Fibroblast of skin of back (primary cell): ENCODE results near the gene GALNT9.

Experiments
- DNase-seq: peaks from one replicate; pipeline ENCODE4 v3.0.0-alpha.2; 2013

The GALNT9 gene

DNA sequence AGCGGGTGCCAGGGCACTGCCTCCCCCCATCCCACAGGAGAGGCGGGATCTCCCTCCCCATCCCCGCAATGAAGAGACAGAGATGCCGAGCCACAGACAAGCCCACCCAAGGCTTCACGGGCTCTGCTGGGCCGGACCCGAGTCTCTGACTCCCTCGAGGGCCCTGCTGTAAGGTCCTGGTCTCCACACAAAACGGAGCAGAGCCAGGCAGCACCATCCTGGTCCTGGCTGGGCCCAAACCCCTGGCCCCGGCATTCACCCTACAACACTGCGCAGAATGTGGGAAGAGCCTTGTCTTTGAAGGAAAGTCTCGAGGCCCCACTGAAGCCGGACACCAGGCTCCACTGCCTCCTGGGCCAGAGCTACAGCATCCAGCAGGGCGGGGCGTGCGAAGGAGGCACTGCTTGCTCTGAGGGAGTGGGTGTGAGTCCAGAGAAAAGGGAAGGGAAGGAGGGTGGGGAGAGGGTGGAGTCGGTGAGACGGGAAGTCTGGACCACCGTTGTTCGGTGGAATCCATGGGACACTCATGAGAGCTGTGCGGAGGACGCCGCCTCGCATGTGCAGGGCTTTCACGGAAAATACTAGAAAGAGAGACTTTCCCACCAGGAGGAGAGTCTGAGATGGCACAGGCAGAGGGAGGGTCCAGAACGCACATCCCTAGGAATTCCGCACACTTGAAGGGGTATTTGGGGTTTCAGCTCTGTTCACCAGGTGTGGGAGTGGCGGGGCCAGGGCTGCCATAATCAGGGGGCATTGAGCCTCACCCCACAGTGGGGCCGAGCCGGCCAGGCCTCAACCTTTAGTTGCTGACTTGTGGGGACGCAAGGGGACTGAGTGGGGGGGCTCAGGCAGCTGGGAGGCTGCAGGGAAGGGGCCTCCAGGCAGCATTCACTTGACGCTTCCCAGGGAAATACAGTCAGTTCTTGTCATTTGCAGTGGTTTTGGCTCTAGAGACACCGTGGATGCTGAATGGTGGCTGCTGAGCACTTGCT is 36.8 kb downstream of the GALNT9 start:
- DNase-seq, result no peak

DNA sequence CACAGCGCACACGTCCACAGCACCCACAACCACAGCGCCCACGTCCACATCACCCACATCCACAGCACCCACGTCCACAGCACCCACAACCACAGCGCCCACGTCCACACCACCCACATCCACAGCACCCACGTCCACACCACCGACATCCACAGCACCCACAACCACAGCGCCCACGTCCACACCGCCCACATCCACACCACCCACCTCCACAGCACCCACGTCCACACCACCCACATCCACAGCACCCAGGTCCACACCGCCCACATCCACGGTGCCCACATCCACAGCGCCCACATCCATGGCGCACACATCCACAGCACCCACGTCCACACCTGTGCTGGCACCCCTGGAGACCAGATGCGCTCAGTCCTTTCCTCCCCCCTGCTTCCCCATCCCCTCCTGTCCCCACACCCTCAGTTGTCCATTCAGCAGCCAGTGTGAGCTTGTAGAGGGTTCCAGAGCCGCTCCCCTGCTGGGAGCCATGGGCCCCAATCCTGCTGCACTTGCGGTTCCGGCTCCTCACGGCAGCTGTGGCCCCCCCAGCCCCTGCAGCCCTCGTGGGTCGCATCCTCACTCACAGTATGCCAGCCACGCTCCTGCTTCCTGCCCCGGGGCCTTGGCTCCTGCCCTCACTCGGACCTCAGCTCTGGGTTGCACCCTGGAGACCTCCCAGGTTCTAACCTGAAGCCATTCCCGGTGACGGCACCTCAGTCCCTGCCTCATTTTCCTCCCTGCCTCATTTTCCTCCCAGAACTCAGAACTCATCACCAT is 37.8 kb downstream of the GALNT9 start:
- DNase-seq, result no peak

DNA sequence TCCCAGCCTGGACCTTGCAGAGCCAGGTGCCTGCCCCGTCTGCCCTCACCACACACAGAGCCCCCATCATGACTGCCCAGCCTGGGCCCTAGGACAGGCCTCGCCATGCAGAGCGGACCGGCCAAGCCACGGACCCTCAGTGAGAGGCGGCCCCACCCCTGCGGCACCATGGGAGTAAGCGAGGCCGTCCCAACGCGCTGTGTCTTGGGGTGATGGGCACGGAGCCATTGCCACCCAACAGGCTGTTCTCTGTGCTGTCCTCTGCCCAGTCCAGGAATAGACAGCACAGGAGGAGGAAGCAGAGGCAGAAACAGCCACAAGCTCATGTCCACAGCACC is 39.2 kb downstream of the GALNT9 start:
- DNase-seq, result no peak

DNA sequence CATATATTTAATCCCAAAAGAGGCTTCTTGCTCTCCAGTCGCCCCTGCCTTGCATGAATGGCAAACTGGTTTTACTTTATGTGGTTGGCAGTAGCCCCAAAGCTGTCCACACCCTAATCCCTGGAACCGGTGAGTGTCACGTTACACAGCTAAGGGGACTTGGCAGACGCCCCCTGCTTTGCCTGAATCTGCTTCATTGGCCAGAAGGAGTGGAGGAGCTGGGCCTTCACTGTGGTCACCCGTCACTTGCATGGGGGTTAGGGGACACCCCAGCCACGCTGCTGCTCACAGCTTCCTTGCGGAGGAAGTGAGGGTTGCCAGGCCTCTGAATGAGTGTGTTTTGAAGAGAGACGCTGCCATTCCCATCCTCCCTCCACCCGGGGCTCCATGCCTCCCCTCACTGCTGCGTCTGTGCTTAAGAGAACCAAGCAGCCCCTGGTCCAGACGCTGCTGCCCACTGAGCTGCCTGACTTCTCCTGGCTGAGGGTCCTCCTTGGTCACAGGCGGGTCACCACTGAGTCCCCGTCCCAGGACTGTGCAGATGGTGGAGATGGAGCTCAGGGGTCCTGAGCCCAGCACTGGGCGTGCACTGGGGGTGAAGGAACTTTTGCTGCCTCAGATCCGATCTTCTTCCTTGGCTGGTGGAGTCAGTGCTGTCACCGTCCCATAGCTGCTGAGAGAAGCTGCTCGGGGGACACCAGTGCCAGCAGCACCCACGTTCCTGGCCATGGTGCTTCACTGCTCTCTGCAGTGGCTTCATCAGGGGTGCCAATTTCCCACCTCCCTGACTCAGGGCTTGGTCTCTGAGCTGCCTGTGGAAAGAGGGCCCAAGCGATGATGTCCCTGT is 39.8 kb downstream of the GALNT9 start:
- DNase-seq, result no peak

DNA sequence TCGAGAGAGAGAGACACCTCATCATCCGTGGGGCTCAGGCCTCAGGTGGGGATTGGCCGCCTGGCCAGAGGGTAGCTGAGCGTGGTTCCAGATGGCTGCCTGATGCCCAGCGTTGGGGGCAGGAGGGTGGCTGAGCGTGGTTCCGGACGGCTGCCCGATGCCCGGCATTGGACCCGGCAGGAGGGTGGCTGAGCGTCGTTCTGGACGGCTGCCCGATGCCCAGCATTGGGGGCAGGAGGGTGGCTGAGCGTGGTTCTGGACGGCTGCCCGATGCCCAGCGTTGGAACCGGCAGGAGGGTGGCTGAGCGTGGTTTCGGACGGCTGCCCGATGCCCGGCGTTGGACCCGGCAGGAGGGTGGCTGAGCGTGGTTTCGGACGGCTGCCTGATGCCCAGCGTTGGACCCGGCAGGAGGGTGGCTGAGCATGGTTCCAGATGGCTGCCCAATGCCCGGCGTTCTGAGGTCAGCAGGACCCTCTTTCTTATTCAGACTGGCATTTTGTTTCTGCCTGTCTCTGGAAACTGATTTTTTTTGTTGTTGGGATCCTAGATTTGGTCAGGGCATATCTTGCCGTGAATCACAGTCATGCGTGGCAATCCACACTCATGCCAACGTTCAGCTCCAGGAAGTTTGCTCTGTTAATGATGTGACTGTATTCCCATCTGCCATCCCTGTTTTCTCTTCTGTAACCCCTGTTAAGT is 40.7 kb downstream of the GALNT9 start:
- DNase-seq, result no peak

DNA sequence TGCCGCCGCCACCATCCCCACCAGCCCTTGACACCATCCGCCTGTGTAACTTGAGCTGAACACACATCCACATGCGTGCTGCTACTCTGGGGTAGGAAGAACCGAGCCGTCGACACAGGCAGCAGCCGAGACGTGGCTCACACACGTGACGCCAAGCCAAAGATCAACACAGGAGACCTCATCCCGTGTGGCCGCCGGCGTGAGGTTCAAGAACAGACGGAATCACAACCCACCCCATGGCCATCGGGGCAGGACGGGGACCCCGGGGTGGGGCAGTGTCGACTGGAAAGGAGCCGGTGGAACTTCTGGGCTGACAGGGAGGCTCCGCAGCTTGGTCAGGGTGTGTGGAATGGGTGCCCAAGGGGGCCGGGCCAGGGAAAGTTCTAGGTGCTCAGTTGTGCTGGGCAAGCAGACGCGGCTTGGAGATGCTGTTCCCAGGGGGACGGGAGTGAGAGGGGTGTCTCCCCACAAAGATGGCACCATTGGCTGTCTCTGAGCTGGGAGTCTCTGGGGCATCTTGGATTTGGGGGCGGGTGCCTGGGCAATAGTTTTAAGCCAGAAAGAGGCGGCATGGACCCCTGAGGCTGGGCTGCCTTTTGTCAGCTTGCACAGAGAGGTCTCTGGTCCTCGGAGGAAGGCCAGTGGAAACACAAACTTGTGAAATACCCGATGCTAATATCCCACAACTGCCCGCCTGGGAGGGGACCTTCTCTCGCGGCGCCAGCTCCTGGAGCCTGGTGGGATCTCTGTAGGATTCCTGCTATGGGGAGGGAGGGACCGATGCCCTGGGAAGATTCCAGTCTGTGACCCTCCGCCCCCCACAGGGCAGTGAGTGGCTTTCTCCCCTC is 41.8 kb downstream of the GALNT9 start:
- DNase-seq, result no peak

DNA sequence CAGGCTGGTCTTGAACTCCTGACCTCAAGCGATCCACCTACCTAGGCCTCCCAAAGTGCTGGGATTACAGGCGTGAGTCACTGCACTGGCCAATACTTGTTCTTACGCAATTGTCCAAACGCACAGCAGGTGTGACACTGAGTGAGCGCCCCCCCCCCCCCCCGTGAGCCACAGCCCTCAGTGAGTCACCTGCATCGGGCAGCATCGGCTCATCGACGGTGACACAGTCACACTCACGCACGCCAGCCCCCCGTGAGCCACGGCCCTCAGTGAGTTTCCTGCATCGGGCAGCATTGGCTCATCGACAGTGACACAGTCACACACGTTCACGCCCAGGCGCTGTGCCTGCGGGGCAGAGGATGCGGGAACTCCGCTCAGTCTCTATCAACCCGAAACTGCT is 42.5 kb downstream of the GALNT9 start:
- no peak for DNase-seq

DNA sequence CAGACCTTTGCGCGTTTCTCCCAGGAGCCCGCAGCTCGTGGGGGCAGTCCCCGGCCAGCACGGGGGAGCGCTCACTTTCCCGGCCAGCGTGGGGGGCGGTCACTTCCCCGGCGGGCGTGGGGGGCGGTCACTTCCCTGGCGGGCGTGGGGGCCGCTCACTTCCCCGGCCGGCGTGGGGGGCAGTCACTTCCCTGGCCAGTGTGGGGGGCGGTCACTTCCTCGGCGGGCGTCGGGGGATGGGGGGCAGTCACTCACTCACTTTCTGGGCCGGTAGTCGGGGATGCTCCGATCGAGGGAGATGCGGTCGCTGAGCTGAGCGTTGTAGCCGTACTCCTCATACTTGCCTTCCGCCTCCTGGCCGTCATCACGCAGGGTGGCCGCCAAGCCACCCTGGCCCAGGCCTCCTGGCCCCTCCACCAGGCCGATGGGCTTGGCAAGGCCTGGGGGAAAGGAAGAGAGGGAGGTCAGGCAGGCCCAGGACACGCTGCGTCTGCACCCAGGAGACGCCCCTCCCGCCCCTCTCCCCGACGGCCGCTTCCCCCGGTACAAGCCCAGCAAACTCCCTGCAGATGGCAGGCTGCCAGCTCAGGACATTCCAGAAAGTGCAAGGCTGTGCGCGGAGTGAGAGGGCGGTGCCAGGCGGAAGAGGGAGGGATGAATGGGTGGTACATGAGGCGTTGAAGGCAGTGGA is 43.3 kb downstream of the GALNT9 start:
- peak; percentile 75 for DNase-seq

DNA sequence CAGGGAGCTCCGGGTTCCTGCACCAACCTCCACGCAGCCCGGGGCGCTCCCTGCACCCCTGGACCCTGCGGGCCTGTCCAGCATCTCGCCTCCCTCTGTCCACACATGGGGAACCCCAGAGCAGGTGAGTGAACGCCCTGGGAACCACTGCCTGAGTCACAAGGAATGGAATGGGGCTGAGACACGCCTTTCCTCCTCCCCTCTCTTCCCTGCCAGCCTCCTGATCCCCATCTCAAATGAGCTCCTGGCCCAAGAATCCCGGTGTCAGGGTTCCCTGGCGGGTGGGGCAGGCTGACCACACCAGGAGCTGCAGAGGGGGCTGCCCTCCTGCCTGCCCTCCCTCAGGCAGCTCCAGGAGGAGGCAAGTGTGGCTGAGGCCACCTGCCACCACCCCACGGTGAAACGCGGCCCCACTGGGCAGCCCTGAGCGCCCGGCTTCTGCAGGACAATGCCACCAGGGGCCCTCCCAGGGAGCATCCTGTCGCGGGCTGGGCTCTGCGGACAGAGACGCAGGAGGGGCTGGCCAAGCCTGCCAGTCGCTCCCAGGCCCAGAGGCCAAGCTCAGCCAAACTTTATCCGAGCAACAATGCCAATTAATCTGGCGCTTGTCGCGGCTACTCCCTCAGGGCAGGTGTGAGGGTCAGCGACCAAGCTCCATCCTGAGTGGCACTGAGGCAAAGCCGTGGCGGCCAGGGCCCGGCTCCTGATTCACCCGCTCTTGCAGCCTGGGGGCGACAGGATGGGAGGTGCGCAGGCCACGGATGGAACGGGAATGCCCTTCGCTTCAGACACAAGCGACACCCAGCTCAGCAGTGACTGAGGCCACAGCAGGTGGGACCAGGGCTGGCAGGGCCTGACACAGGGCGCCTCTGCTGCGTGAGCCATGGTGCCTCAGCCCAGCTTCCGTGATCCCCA is 44.3 kb downstream of the GALNT9 start:
- no peak for DNase-seq

DNA sequence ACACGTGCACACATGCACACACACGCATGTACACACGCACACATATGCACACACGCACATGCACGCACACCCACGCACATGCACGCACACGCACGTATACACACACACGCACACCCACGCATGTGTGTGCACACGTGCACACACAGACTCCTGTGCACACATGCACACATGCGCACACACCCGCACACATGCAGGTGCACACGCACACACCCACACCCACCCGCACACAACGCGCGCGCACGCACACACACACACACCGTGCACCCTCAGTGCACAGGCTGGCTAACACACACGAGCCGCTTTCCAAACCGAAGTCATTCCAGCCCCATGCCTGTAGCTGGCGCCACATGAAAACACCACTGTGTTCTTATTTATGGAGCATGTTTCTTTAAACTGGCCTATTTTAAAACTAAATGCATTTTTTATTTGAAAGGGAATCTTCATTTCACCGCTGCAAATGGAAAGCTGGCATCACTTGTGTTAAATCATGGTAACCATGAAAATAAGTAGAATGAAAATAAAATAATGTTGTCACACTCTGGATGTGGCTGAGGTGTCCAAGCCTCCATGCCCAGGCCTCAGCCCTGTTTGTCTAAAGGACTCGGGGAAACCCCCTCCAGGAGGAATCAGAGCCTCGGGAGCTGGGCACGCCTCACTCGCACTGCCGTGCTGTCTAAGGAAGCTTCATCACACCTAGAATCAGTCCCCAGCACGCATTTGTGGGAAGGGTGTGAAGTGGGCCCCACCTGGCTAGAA is 45.1 kb downstream of the GALNT9 start:
- peak; percentile 7 for DNase-seq

DNA sequence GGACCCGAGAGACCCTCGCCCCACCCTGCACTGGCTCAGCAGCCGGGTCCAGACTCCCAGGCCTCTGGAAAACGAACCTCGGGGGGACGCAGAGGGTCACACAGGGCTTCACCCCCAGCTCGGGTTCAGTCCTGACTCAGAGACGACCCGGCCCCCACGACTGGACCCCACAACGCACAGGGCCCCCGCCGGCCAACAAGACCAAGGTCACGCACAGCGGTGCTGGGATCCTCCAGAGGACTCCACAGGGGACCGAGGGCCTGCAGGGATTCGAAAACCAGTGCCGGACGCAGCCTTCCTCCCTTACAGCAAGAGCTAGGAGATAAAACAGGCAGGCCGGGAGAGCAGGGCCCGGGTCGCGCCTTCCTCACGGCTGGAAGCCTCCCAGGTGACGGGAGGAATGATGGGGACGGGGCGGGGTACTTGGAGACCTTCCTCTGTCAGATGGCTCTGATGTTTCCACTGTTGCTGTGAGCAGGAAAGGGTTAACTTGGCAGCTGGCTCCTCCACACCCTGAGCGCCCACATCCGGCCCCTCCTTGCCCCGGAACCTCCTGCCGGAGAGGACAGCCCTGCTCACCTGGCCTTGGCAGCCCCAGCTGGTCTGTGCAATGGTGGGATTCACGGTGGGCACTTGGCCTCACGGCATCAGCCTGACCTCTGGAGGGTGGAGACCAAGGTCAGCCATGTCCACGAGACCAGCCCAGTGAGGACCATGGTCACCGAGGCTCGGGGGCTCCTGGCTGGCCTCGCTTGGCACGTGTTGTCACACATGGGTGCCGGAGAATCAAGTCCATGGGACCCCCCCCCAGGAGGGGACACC is 46.2 kb downstream of the GALNT9 start:
- DNase-seq, result no peak

DNA sequence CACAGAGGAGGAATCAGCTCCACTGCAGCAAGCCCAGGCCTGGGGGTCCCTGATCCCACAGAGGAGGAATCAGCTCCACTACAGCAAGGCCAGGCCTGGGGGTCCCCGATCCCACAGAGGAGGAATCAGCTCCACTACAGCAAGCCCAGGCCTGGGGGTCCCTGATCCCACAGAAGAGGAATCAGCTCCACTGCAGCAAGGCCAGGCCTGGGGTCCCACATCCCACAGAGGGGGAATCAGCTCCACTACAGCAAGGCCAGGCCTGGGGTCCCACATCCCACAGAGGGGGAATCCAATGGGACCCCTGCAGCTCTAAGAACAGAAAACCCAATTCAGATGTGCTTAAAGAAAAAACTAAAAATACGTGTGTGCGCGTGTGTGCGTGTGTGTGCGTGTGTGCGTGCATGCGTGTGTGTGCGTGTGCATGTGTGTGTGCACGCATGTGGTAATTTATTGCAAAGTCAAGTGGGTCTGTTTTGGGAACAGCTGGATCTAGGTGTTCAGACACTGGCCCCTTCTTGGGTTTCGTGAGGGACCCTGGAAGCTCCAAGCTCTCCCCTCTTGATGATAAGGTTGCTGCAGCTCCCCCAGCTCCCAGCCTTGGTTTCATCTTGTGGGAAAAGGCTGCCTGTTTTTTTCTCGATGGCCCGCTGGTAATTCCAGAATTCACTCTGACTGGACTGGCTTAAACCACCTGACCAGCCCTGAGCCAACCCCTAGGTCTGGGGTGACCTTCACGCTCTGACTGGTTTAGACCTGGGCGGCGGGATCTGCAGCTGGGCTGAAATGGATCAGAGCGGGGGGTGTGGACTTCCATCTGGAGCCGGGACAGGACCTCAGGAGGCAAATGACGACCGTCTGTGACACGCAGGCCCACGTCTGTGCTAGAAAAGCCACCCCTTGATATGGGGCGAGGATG is 47.1 kb downstream of the GALNT9 start:
- no peak for DNase-seq

DNA sequence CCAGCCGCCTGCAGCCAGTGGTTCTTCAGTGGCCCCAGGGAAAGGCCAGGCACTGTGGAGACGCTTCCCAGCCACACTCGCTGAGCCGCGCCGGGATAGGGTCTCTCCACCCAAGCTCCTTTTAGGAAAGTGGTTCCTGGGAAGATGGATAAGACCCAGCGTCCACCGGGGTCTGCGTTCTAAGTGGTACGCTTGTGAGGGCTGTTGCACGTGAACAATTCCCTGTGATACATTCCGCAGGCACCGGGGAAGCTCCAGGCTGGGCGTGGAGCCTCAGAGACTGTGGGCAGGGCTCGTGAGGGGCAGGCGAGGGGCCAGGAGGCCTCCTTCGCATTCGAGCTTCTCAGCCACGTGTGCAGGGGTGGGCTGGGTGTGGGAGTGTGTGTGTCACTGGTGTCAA is 48.4 kb downstream of the GALNT9 start:
- DNase-seq, result no peak

DNA sequence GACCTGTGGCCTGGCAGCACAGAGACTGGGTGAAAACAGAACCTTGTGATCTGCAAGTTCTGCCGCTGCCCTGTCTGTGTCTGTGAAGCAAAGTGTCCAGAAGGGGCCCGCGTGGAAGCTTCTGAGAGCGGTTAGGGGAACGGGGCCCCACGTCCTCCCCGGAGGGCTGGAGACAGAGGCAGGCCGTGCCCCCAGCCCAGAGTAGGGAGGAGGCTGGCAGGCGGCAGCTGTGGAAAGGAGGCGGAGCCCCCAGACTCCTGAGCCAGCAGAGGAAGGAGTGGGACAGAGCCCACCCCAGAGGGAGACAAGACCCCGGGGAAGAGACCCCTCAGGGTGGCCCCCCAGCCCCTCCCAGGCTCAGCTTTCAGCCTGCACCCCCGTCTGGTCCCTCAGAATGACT is 49.0 kb downstream of the GALNT9 start:
- no peak for DNase-seq

DNA sequence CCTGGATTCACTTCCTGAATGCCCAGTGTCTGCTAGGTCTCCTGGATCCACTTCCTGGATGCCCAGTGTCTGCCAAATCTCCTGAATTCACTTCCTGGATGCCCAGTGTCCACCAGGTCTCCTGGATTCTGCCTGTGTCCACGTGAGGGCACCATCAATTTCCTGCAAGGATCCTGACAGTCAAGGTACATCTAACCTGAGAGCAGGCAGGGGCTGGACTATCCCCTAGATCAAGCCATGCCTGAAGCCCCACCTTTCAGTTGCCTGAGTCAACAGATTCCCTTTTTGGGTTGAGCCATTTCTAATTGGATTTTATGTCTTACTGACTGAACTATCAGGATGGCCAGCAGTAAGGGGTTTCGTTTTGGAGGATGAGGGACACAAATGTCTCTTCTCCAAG is 49.5 kb downstream of the GALNT9 start:
- DNase-seq, result no peak

DNA sequence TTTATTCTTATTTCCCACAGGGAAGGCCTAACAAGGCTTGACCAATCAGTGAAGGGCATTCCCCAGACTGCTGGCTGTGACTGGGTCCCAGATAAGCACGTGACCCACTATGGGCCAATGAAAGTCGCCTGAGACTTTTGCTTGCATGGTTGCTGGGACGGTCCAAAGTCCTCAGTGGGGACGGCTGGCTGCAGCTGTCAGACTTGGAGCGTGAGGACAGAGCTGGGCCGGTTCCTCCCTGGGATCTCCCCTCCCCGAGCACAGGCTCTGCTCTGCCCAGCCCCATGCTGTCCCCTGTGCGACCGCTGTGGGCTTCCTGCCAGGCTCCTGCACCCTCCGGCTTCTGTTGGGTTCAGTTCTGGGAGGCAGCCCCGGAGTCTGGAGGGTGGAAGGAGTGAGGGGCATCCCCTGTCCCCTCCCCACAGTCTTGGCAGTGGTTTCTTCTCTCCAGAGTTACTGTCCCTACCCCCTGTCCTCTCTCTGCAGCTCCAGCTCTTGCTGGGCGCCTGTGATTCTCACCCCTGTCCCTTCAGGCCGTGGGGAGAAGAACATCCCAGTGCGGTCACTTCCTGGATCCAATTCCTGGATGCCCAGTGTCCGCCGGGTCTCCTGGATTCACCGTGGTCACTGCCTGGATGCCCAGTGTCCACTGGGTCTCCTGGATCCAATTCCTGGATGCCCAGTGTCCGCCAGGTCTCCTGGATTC is 50.1 kb downstream of the GALNT9 start:
- no peak for DNase-seq
